HG03066 (cell line): ENCODE measurements around the gene KCTD13.

Experiments
- ATAC-seq: cut with Tn5 transposase; IDR thresholded peaks from one replicate; pipeline ENCODE4 v1.9.1; 2021; ENCODE audit warnings: low read depth; ENCODE audit not compliant: unreplicated experiment

Gene KCTD13

GRCh38 chr16:29908719-29909220 is 17.3 kb downstream of the KCTD13 start:
- no peak for ATAC-seq

- ATAC-seq = no peak
Measured at GRCh38 chr16:29907973-29908372, 18.1 kb downstream of the KCTD13 start.

- ATAC-seq = no peak
Measured at GRCh38 chr16:29906520-29907244, 19.3 kb downstream of the KCTD13 start.

GRCh38 chr16:29905668-29906067 is 20.4 kb downstream of the KCTD13 start:
- ATAC-seq = no peak

- no peak for ATAC-seq
Measured at GRCh38 chr16:29904947-29905346, 21.1 kb downstream of the KCTD13 start.

GRCh38 chr16:29903590-29903989 is 22.4 kb downstream of the KCTD13 start:
- ATAC-seq = no peak

GRCh38 chr16:29901607-29901945 is 24.4 kb downstream of the KCTD13 start:
- no peak for ATAC-seq

- ATAC-seq = no peak
Measured at GRCh38 chr16:29900888-29901606, 25.0 kb downstream of the KCTD13 start.

GRCh38 chr16:29900102-29900887 is 25.7 kb downstream of the KCTD13 start, which contains the start of gene ASPHD1:
TSS of gene ASPHD1 (plus strand) at chr16:29900488. CDS start at chr16:29900972, 484 bp downstream.
- ATAC-seq = no peak

GRCh38 chr16:29899516-29900101 is 26.4 kb downstream of the KCTD13 start, which contains the start of gene SEZ6L2:
TSS of gene SEZ6L2 (minus strand) at chr16:29899550. CDS start at chr16:29899019, 531 bp downstream.
- ATAC-seq = no peak

GRCh38 chr16:29898804-29899515 is 27.1 kb downstream of the KCTD13 start:
- ATAC-seq = no peak

- no peak for ATAC-seq
Measured at GRCh38 chr16:29898135-29898803, 27.8 kb downstream of the KCTD13 start.

- ATAC-seq = no peak
Measured at GRCh38 chr16:29897333-29897732, 28.7 kb downstream of the KCTD13 start.

- ATAC-seq = no peak
Measured at GRCh38 chr16:29896841-29897240, 29.2 kb downstream of the KCTD13 start.

- no peak for ATAC-seq
Measured at GRCh38 chr16:29894352-29894751, 31.7 kb downstream of the KCTD13 start.

GRCh38 chr16:29893553-29893952 is 32.5 kb downstream of the KCTD13 start:
- no peak for ATAC-seq

- no peak for ATAC-seq
Measured at GRCh38 chr16:29892458-29892813, 33.6 kb downstream of the KCTD13 start.

GRCh38 chr16:29891525-29892457 is 34.2 kb downstream of the KCTD13 start:
- ATAC-seq = no peak
